GM06990 (cell line): ENCODE results near the gene SLC37A4.

Experiments used
- DNase-seq: peaks from one replicate; pipeline ENCODE4 v3.0.0-alpha.2; 2011; ENCODE audit not compliant: insufficient read length; ENCODE audit errors: extremely low read depth
- H3K27me3 ChIP-seq: replicated peaks from 2 replicates; pipeline ENCODE4 v1.6.0; 2011; ENCODE audit warnings: low read length; ENCODE audit not compliant: control insufficient read depth, insufficient read depth
- H3K36me3 ChIP-seq: 2 replicates; pipeline ENCODE4 v1.5.1; 2011; ENCODE audit warnings: low read length; ENCODE audit not compliant: control insufficient read depth, insufficient read depth
- H3K4me3 ChIP-seq: replicated peaks from 2 replicates; pipeline ENCODE4 v1.5.1; 2011; ENCODE audit warnings: low read depth, mild to moderate bottlenecking, control low read depth, low read length
- TF ChIP-seq, protein P1 (sequence below): IDR thresholded peaks from 2 replicates; pipeline ENCODE4 v1.5.1; 2011; ENCODE audit warnings: low read length, control low read depth, mild to moderate bottlenecking, inconsistent platforms; ENCODE audit not compliant: insufficient read depth, poor library complexity, severe bottlenecking

The SLC37A4 gene

DNA sequence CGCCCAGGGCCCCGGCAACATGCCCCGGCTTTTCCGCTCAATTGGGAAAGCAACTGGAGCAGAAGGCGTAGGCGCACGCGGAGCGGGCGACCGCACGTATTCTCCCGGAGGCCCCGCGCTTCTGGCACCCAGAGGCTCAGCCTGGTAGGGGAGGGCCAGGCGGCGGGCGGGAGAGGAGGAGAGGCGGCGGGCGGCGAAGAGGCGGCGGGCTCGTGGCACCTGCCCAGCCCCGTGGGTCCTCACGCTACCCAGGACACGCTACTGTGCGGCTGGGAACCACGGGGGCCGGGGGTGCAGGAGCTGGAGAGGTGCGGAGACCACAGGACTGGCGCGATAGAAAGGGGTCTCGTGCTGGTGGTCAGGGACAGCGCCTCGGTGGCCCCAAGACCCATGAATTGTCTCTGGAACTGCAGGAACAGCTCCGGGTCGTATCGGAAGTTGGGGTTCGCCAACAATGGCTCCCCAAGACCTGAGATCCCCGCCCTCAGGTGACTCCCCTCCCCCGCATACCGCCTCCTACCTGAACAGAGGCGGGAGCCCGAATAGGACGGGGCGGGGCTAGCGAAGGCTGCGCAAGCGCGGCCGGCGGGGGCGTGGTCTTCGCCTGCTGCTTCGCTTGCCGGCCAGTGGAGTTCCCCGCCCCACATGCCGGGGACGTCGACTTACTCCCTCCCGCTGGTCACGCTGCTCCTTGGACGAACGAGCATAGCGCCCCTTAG, at the start of gene SLC37A4:
Gene SLC37A4 (minus strand): TSS at position 549 of the 719 bp plus-strand sequence.
- TF ChIP-seq, protein P1, sequence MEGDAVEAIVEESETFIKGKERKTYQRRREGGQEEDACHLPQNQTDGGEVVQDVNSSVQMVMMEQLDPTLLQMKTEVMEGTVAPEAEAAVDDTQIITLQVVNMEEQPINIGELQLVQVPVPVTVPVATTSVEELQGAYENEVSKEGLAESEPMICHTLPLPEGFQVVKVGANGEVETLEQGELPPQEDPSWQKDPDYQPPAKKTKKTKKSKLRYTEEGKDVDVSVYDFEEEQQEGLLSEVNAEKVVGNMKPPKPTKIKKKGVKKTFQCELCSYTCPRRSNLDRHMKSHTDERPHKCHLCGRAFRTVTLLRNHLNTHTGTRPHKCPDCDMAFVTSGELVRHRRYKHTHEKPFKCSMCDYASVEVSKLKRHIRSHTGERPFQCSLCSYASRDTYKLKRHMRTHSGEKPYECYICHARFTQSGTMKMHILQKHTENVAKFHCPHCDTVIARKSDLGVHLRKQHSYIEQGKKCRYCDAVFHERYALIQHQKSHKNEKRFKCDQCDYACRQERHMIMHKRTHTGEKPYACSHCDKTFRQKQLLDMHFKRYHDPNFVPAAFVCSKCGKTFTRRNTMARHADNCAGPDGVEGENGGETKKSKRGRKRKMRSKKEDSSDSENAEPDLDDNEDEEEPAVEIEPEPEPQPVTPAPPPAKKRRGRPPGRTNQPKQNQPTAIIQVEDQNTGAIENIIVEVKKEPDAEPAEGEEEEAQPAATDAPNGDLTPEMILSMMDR, result peak; percentile 93
- DNase-seq, result peak; percentile 99
- peaks cover 6% of the 10 kb centered on the region for H3K36me3 ChIP-seq
- peak within 1 kb of the TSS; percentile 94 for H3K4me3 ChIP-seq
- H3K27me3 ChIP-seq, result no peaks in the 10 kb centered on the region

DNA sequence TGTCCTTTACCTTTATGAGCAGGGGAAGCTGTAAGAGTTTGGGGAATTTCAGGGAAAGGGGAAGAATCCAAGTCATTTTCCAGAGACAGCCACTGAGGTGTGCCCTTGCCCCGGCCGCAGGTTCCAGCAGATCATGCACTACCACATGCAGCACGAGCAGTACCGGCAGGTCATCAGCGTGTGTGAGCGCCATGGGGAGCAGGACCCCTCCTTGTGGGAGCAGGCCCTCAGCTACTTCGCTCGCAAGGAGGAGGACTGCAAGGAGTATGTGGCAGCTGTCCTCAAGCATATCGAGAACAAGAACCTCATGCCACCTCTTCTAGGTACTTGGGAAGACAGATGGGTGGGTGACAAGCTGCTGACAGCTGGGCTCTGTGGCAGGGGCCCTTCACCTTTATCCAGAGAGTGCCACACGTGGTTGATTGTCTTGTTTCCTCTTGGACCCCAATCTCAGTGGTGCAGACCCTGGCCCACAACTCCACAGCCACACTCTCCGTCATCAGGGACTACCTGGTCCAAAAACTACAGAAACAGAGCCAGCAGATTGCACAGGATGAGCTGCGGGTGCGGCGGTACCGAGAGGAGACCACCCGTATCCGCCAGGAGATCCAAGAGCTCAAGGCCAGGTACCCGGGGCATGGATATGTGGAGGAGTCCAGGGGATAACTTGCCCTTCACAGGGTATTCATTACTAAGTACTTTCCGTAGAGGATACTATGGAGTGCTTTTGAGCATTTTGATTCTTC, 48.2 kb upstream of the SLC37A4 start:
- TF ChIP-seq, protein P1, result no peak
- H3K27me3 ChIP-seq, result no peaks in the 10 kb centered on the region
- H3K4me3 ChIP-seq, result no peak overlapping the region
- H3K36me3 ChIP-seq, result peaks cover 30% of the 10 kb centered on the region
- DNase-seq, result no peak

DNA sequence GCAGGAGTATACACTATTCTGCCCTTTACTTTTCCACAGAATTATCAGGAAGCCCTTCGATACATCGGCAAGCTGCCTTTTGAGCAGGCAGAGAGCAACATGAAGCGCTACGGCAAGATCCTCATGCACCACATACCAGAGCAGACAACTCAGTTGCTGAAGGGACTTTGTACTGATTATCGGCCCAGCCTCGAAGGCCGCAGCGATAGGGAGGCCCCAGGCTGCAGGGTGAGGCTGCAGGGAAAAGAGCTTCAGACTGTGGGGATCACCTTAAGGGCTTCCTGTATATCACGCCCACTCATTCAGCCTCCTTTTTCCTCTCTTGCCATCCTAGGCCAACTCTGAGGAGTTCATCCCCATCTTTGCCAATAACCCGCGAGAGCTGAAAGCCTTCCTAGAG, 47.2 kb upstream of the SLC37A4 start:
- peaks cover 40% of the 10 kb centered on the region for H3K36me3 ChIP-seq

DNA sequence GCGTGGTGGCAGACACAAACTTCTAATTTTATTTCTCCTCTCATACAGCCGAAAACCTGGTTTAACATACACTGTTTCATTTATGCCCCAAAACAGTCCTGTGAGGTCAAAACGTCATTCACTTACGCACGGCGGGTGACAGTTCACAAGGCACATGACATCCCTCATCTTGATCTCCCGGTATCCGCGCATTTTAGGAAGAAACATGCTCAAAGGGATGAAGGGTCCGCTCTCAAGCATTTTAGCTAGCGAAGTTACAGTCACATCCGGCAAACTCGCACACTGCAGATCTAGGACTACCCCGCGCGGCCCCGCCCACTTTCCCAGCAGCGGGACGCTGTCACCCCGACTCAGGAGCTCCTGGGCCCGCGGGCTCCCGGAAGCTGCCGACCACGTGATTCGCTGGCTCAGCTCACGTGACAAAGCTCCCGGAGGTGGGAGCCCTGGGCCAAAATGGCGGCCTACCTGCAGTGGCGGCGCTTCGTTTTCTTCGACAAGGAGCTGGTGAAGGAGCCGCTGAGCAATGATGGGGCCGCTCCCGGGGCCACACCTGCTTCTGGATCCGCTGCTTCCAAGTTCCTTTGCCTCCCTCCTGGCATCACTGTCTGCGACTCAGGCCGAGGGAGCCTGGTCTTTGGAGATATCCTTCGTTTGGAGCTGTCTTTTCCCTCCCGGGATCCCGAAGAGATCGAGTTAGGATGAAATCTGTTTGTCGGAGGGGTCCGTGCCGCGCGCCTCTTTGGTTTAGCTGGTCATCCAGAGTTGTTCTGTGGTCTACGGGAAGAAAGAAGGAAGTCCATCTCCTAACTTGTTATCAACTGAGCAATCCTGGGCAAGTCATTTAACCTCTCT, 36.9 kb upstream of the SLC37A4 start, which contains the start of gene VPS11:
Gene VPS11 (plus strand): TSS at position 448 of the 852 bp plus-strand sequence. CDS start 6 bp downstream, at position 454.
- peak; percentile 97 for DNase-seq
- TF ChIP-seq, protein P1, result no peak
- Histone ChIP-seq H3K27me3 (no peaks in the 10 kb centered on the region), H3K36me3 (peaks cover 5% of the 10 kb centered on the region), H3K4me3 (peak within 1 kb of the TSS; percentile 99)

More for the DNA sequence above, 47.2 kb upstream of the SLC37A4 start:
- DNase-seq, result no peak
- Histone ChIP-seq H3K27me3 (no peaks in the 10 kb centered on the region), H3K4me3 (no peak overlapping the region)
- TF ChIP-seq, protein P1, result no peak

DNA sequence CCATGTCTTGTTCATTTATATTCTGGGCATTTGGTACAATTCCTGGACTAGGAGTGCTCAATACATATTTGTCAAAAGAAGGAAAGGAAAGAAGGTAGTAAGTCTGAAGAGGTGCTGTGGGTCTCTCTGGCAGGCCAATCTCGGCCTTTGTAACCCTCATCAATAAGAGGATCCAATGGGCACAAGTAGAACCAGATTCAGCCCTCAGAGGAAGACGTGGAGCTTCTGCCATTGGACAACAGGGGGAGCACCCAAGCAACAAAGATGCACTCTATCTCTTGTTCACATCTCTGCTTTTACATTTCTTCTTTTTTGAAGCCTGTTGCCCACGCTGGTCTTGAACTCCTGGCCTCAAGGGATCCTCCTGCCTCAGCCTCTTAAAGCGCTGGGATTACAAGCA, 34.7 kb upstream of the SLC37A4 start:
- DNase-seq, result no peak
- TF ChIP-seq, protein P1, result peak; percentile 72
- no peaks in the 10 kb centered on the region; the same call in 1 of the 2 replicates for H3K36me3 ChIP-seq
- H3K27me3 ChIP-seq, result no peaks in the 10 kb centered on the region
- H3K4me3 ChIP-seq, result no peak overlapping the region
